Body of pancreas (tissue), 4 donors: ENCODE measurements around the gene MVD.

ENCODE experiments used
- POLR2A ChIP-seq, 3 donors: fragments of 450-650 bp; IDR thresholded peaks; one replicate each; pipeline ENCODE4 v1.6.1; 2016; ENCODE audit warnings: antibody characterized with exemption in 3 of 3, mild to moderate bottlenecking in 2 of 3
- TF ChIP-seq, protein P1 (sequence below), 7 experiments: fragments of 450-650 bp in 4 of 7; fragments of 200-600 bp in 3 of 7; sonication (generic) in 3 of 7; IDR thresholded peaks; one replicate each; pipeline ENCODE4 v1.5.1; 2016 to 2019; ENCODE audit warnings: antibody characterized with exemption in 7 of 7

DNA sequence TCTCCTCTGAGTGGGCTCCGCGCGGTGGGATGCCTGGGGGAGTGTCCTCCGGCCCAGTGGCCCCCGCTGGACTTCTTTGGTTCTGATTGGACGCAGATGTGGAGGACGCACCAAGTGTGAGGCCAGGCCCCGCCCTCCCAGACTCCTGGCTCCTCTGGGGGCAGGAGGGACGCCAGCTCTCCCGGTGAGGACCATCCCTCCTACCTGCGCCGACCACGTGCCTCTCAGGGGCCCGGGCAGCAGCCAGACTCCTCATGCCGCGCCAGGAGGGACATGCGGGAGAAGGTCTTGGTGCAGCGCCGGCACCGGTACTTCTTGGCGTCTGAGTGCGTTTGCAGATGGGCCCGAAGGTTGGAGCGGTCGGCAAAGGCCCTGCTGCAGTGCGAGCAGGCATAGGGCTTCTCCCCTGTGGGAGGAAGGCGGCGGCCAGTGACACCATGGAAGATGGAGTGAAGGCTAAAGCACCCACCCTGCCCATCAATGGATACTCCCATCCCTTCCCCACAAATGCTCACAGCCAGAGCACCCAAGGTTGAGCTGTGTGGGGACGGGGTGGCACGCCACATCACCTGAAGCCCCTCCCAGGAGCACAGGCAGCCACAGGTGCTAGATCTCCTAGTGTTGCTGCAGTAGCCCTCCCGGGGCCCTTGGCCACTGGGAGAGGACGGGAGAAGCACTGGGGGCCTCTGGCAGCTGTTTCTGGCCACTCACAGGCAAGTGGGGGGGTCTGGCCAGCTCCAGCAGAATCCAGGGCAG is 15.5 kb upstream of the MVD start:
- TF ChIP-seq, protein P1, sequence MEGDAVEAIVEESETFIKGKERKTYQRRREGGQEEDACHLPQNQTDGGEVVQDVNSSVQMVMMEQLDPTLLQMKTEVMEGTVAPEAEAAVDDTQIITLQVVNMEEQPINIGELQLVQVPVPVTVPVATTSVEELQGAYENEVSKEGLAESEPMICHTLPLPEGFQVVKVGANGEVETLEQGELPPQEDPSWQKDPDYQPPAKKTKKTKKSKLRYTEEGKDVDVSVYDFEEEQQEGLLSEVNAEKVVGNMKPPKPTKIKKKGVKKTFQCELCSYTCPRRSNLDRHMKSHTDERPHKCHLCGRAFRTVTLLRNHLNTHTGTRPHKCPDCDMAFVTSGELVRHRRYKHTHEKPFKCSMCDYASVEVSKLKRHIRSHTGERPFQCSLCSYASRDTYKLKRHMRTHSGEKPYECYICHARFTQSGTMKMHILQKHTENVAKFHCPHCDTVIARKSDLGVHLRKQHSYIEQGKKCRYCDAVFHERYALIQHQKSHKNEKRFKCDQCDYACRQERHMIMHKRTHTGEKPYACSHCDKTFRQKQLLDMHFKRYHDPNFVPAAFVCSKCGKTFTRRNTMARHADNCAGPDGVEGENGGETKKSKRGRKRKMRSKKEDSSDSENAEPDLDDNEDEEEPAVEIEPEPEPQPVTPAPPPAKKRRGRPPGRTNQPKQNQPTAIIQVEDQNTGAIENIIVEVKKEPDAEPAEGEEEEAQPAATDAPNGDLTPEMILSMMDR (IDR thresholded peaks at IDR 0.05): no peak
- no peak for TF ChIP-seq POLR2A (IDR thresholded peaks at IDR 0.05)
